GM12878 (cell line): ENCODE data around the gene RBMS3. TPM values are rescaled to one million over a fixed set of nuclear protein-coding genes. Genes with fewer than 3 reads are reported as not detected.

ENCODE experiments used
- ATAC-seq: fragments of 200-7000 bp; cut with Tn5 transposase; 3 replicates; pipeline ENCODE4 v1.9.1; 2020; ENCODE audit warnings: mild to moderate bottlenecking, moderate library complexity
- BruUV-seq: library from RNA; stranded (reverse); fragments of 400-500 nt; replicated peaks from 2 replicates; lab custom pipeline; 2021; lab: Mats Ljungman, UMichigan
- CTCF ChIA-PET: fragments of 300-600 bp; sonication (Branson Sonifier 250); formaldehyde crosslinking; extraction: SDS; loops from one replicate; lab custom pipeline; 2021; ENCODE audit warnings: inconsistent platforms; lab: Yijun Ruan, JAX
- POLR2A ChIA-PET: fragments of 350-600 bp; formaldehyde crosslinking; extraction: SDS; loops from one replicate; lab custom pipeline; 2021; ENCODE audit warnings: inconsistent platforms; lab: Charles Lee
- RAD21 ChIA-PET: fragments of 300-600 bp; sonication (Branson Sonifier 250); formaldehyde crosslinking; loops from one replicate; lab custom pipeline; 2023; ENCODE audit warnings: antibody characterized with exemption; ENCODE audit not compliant: unreplicated experiment; lab: Charles Lee
- SMC1A ChIA-PET: fragments of 300-600 bp; sonication (Branson Sonifier 250); formaldehyde crosslinking; loops from one replicate; lab custom pipeline; 2023; ENCODE audit not compliant: unreplicated experiment, uncharacterized antibody; lab: Charles Lee
- DNase-seq: peaks from one replicate; pipeline ENCODE4 v3.0.0-alpha.2; 2011; ENCODE audit warnings: low read depth, low spot score
- FAIRE-seq: peaks from 3 replicates; lab custom pipeline; 2011; peaks lifted over from hg19 to GRCh38; lab: Jason Lieb, UNC
- H2AFZ ChIP-seq: 2 replicates; pipeline ENCODE4 v1.6.0; 2011; ENCODE audit warnings: low read depth, low read length, control low read depth; ENCODE audit not compliant: control insufficient read depth
- H3K27ac ChIP-seq: 2 replicates; pipeline ENCODE4 v1.5.1; 2011; ENCODE audit warnings: control low read depth; ENCODE audit not compliant: control insufficient read depth, insufficient read depth
- H3K27me3 ChIP-seq, 2 experiments: replicated peaks in 1 of 2; 2 replicates each; pipeline versions ENCODE4 v1.6.0 to v1.6.1; 2011; ENCODE audit warnings: low read length in 1 of 2; ENCODE audit not compliant: control insufficient read depth in 2 of 2, insufficient read depth in 2 of 2
- H3K36me3 ChIP-seq, 2 experiments: 2 replicates each; pipeline ENCODE4 v1.5.1; 2011; ENCODE audit warnings: low read length in 1 of 2; ENCODE audit not compliant: control insufficient read depth in 2 of 2, insufficient read depth in 2 of 2
- H3K4me1 ChIP-seq: 2 replicates; pipeline ENCODE4 v1.6.1; 2011; ENCODE audit warnings: mild to moderate bottlenecking, low read length, moderate library complexity, mixed read lengths; ENCODE audit not compliant: control insufficient read depth, insufficient read depth
- H3K4me2 ChIP-seq: 2 replicates; pipeline ENCODE4 v1.6.0; 2011; ENCODE audit warnings: control low read depth; ENCODE audit not compliant: control insufficient read depth, insufficient read depth
- H3K4me3 ChIP-seq: fragments of 200-600 bp; sonication (generic); 2 replicates; pipeline ENCODE4 v1.5.1; 2016
- H3K79me2 ChIP-seq: 2 replicates; pipeline ENCODE4 v1.6.0; 2011; ENCODE audit warnings: low read length; ENCODE audit not compliant: control insufficient read depth, insufficient read depth
- H3K9ac ChIP-seq: 2 replicates; pipeline ENCODE4 v1.8.0; 2011; ENCODE audit warnings: low read length, control low read depth, mixed read lengths; ENCODE audit not compliant: control insufficient read depth, insufficient read depth
- H3K9me3 ChIP-seq: replicated peaks from 3 replicates; pipeline ENCODE4 v1.5.1; 2011; ENCODE audit warnings: mild to moderate bottlenecking, low read length; ENCODE audit not compliant: control insufficient read depth, insufficient read depth
- H4K20me1 ChIP-seq: 2 replicates; pipeline ENCODE4 v1.6.0; 2011; ENCODE audit not compliant: control insufficient read depth, insufficient read depth
- CEBPB ChIP-seq, 2 experiments: fragments of 150-350 bp in 1 of 2; IDR thresholded peaks; 2 replicates each; pipeline ENCODE4 v1.6.1; 2012 to 2014; ENCODE audit warnings: low read depth in 2 of 2, low read length in 2 of 2, borderline replicate concordance in 1 of 2, inconsistent platforms in 1 of 2
- E2F8 ChIP-seq: fragments of 450-650 bp; IDR thresholded peaks from 2 replicates; pipeline ENCODE4 v1.6.1; 2018; ENCODE audit warnings: mild to moderate bottlenecking, low read depth, moderate library complexity; ENCODE audit not compliant: partially characterized antibody
- ELK1 ChIP-seq: IDR thresholded peaks from 2 replicates; pipeline ENCODE4 v1.6.1; 2012; ENCODE audit warnings: low read depth, low read length, improper control_type of control experiment
- FOS ChIP-seq: IDR thresholded peaks from 3 replicates; pipeline ENCODE4 v1.6.1; 2011; ENCODE audit warnings: borderline replicate concordance; ENCODE audit not compliant: insufficient read length; ENCODE audit errors: extremely low read depth
- FOXK2 ChIP-seq: fragments of 450-650 bp; IDR thresholded peaks from 2 replicates; pipeline ENCODE4 v1.6.1; 2017; ENCODE audit warnings: mild to moderate bottlenecking, moderate library complexity
- NR2C2 ChIP-seq: IDR thresholded peaks from 2 replicates; pipeline ENCODE4 v1.6.1; 2011; ENCODE audit warnings: borderline replicate concordance, low read depth; ENCODE audit not compliant: control insufficient read depth, insufficient read length
- NR2F1 ChIP-seq: fragments of 450-650 bp; conservative IDR thresholded peaks from 2 replicates; pipeline ENCODE4 v1.6.1; 2017; ENCODE audit warnings: mild to moderate bottlenecking
- WGBS: methylation state at CpG from one replicate; pipeline ENCODE4 v1.1.6; 2016; ENCODE audit warnings: low lambda C conversion rate; ENCODE audit not compliant: insufficient replicate concordance, insufficient coverage; ENCODE audit errors: missing lambda C conversion rate; 5-methylcytosine and 5-hydroxymethylcytosine counted together
- in situ Hi-C: fragments of 300-500 bp; cut with MboI; formaldehyde crosslinking; loops from 9 replicates; pipeline ENCODE4 v1.14.3; 2018; ENCODE audit warnings: mixed read lengths
- intact Hi-C: fragments of 100-400 bp; cut with micrococcal nuclease; formaldehyde crosslinking; loops from one replicate; pipeline ENCODE4 v1.14.2; 2022; ENCODE audit not compliant: unreplicated experiment
- polyA plus RNA-seq, 11 experiments: library from polyadenylated mRNA; depleted of rRNA in 4 of 11; unstranded in 6 of 11; stranded (reverse) in 5 of 11; fragments of >200 nt; fragmentation: Nextera tagmentation in 4 of 11; fragmentation: Illumina TruSeq in 1 of 11; extraction: Ambion mirVana in 4 of 11; extraction: Trizol in 1 of 11; gene quantifications; 1 replicate in 1 of 11; 2 replicates in 10 of 11; pipeline versions ENCODE4 v1.2.1 to v1.2.3, GENCODE V29; 2011 to 2016; ENCODE audit warnings: inconsistent platforms in 2 of 11, missing spikeins in 2 of 11, low read depth in 1 of 11
- total RNA-seq, 4 experiments: library from RNA; depleted of rRNA in 3 of 4; stranded (reverse); fragments of >200 nt in 3 of 4; fragmentation: Illumina TruSeq in 1 of 4; extraction: Trizol in 1 of 4; gene quantifications; 2 replicates each; pipeline versions ENCODE4 v1.2.1 to v1.2.3, GENCODE V29; 2013 to 2021

Gene RBMS3
- total and polyA plus RNA-seq, 10 of the 15 experiments (the other 5 are each of a cell fraction or from before 2014, with no cell fraction given), result 0.79 to 4.7 (median 3.1) TPM

- FAIRE-seq (no peak), ATAC-seq (no peak), DNase-seq (no peak)
- H3K36me3 ChIP-seq, result no peaks in the 10 kb centered on the region
- BruUV-seq, result no TSS peak
- H3K27me3 ChIP-seq, result no peaks in the 10 kb centered on the region
- RAD21 ChIA-PET, result interaction anchor here (0.8 kb wide), 1 partner anchor 20 kb away, joined by 3 read pairs; no protein-coding TSS in a partner anchor
- SMC1A ChIA-PET, result interaction anchor here (0.5 to 0.7 kb wide), 2 partner anchors 121 to 777 kb away, joined by 3 read pairs; no protein-coding TSS in a partner anchor
- H2AFZ ChIP-seq, result no peak overlapping the region
- peaks cover 6% of the 10 kb centered on the region for H3K4me1 ChIP-seq
- TF ChIP-seq E2F8 (no peak), NR2C2 (no peak), NR2F1 (no peak), FOXK2 (no peak), FOS (no peak), CEBPB (IDR thresholded peaks at IDR 0.05; ENCODE audit: borderline replicate concordance in 1 of 2, low read depth in 2 of 2, low read length in 2 of 2) (no peak), ELK1 (no peak)
- no peaks in the 10 kb centered on the region for H3K79me2 ChIP-seq
- no peak overlapping the region for H3K4me3 ChIP-seq
- H3K9ac ChIP-seq, result no peak overlapping the region
- H4K20me1 ChIP-seq, result no peaks in the 10 kb centered on the region
- intact Hi-C loops, result no loop called here
- H3K4me2 ChIP-seq, result no peak overlapping the region
- POLR2A ChIA-PET, result no interaction called here
- CTCF ChIA-PET, result interaction anchor here (1.1 kb wide), 1 partner anchor 16 kb away, joined by 3 read pairs; no protein-coding TSS in a partner anchor
- 52% methylated on average over 11 of the region's 11 CpGs for WGBS
- no peak overlapping the region for H3K27ac ChIP-seq
- in situ Hi-C loops, result no loop called here
- H3K9me3 ChIP-seq, result no peaks in the 10 kb centered on the region
These were observed 133.8 kb downstream of the RBMS3 start for GRCh38 chr3:29414468-29415224.
